HL-60 (cell line): ENCODE data around the gene NFIL3.

ENCODE experiments used
- GABPA ChIP-seq: IDR thresholded peaks from 2 replicates; pipeline ENCODE4 v1.6.1; 2012; ENCODE audit warnings: low read depth
- POLR2AphosphoS5 ChIP-seq: IDR thresholded peaks from 2 replicates; pipeline ENCODE4 v1.6.1; 2012; ENCODE audit warnings: low read depth
- SPI1 ChIP-seq: IDR thresholded peaks from 2 replicates; pipeline ENCODE4 v1.6.1; 2012; ENCODE audit warnings: low read depth, mild to moderate bottlenecking, borderline replicate concordance
- TF ChIP-seq, protein P1 (sequence below): IDR thresholded peaks from one replicate; pipeline ENCODE4 v1.5.1; 2011; ENCODE audit warnings: low read length, control low read depth, inconsistent platforms; ENCODE audit not compliant: insufficient read depth
- TF ChIP-seq, protein P2 (sequence below): IDR thresholded peaks from 2 replicates; pipeline ENCODE4 v1.6.1; 2012; ENCODE audit warnings: low read depth; ENCODE audit not compliant: insufficient replicate concordance

GRCh38 chr9:91452844-91453243, 29.2 kb upstream of the NFIL3 start:
- TF ChIP-seq POLR2AphosphoS5, result no peak
- TF ChIP-seq, protein P1, sequence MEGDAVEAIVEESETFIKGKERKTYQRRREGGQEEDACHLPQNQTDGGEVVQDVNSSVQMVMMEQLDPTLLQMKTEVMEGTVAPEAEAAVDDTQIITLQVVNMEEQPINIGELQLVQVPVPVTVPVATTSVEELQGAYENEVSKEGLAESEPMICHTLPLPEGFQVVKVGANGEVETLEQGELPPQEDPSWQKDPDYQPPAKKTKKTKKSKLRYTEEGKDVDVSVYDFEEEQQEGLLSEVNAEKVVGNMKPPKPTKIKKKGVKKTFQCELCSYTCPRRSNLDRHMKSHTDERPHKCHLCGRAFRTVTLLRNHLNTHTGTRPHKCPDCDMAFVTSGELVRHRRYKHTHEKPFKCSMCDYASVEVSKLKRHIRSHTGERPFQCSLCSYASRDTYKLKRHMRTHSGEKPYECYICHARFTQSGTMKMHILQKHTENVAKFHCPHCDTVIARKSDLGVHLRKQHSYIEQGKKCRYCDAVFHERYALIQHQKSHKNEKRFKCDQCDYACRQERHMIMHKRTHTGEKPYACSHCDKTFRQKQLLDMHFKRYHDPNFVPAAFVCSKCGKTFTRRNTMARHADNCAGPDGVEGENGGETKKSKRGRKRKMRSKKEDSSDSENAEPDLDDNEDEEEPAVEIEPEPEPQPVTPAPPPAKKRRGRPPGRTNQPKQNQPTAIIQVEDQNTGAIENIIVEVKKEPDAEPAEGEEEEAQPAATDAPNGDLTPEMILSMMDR, result no peak
- TF ChIP-seq GABPA, result no peak
- TF ChIP-seq, protein P2, sequence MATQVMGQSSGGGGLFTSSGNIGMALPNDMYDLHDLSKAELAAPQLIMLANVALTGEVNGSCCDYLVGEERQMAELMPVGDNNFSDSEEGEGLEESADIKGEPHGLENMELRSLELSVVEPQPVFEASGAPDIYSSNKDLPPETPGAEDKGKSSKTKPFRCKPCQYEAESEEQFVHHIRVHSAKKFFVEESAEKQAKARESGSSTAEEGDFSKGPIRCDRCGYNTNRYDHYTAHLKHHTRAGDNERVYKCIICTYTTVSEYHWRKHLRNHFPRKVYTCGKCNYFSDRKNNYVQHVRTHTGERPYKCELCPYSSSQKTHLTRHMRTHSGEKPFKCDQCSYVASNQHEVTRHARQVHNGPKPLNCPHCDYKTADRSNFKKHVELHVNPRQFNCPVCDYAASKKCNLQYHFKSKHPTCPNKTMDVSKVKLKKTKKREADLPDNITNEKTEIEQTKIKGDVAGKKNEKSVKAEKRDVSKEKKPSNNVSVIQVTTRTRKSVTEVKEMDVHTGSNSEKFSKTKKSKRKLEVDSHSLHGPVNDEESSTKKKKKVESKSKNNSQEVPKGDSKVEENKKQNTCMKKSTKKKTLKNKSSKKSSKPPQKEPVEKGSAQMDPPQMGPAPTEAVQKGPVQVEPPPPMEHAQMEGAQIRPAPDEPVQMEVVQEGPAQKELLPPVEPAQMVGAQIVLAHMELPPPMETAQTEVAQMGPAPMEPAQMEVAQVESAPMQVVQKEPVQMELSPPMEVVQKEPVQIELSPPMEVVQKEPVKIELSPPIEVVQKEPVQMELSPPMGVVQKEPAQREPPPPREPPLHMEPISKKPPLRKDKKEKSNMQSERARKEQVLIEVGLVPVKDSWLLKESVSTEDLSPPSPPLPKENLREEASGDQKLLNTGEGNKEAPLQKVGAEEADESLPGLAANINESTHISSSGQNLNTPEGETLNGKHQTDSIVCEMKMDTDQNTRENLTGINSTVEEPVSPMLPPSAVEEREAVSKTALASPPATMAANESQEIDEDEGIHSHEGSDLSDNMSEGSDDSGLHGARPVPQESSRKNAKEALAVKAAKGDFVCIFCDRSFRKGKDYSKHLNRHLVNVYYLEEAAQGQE, result no peak
- no peak for TF ChIP-seq SPI1
